C4-2B (cell line): ENCODE measurements around the gene RDH8.

Source experiments
- CTCF ChIP-seq: fragments of 450-650 bp; conservative IDR thresholded peaks from 2 replicates; pipeline ENCODE4 v1.5.1; 2017; ENCODE audit warnings: mild to moderate bottlenecking
- ZFX ChIP-seq: fragments of 450-650 bp; IDR thresholded peaks from 2 replicates; pipeline ENCODE4 v1.6.1; 2017

GRCh38 chr19:10009714-10010224, 3.5 kb upstream of the RDH8 start:
- TF ChIP-seq CTCF (no peak), ZFX (no peak)
